ENCODE measurements around the gene SLC17A7.

SLC17A7 gene

GRCh38 chr19:49420227-49420626 is 21.1 kb downstream of the SLC17A7 start:
- no peak overlapping the region for H3K4me3 Mint-ChIP-seq

GRCh38 chr19:49419173-49419572 is 22.2 kb downstream of the SLC17A7 start:
- H3K4me3 Mint-ChIP-seq: no peak overlapping the region
- H3K4me1 Mint-ChIP-seq (ENCODE audit: low read depth): peaks cover 23% of the 10 kb centered on the region
- peaks cover 4% of the 10 kb centered on the region for H3K36me3 Mint-ChIP-seq (ENCODE audit: low read depth)
- no peaks in the 10 kb centered on the region for H3K9me3 Mint-ChIP-seq
- H3K27me3 Mint-ChIP-seq (ENCODE audit: low read depth): peaks cover 73% of the 10 kb centered on the region
- H3K27ac Mint-ChIP-seq: no peak overlapping the region

More at GRCh38 chr19:49420227-49420626, 21.1 kb downstream of the SLC17A7 start:
- Mint-ChIP-seq H3K27ac (no peak overlapping the region), H3K36me3 (ENCODE audit: low read depth) (peaks cover 4% of the 10 kb centered on the region), H3K9me3 (no peaks in the 10 kb centered on the region), H3K4me1 (ENCODE audit: low read depth) (peaks cover 28% of the 10 kb centered on the region), H3K27me3 (ENCODE audit: low read depth) (peaks cover 83% of the 10 kb centered on the region)

GRCh38 chr19:49418511-49418910 is 22.8 kb downstream of the SLC17A7 start:
- H3K4me3 Mint-ChIP-seq: no peak overlapping the region
- H3K27me3 Mint-ChIP-seq (ENCODE audit: low read depth): peaks cover 66% of the 10 kb centered on the region
- peaks cover 17% of the 10 kb centered on the region for H3K4me1 Mint-ChIP-seq (ENCODE audit: low read depth)

GRCh38 chr19:49417088-49417487 is 24.2 kb downstream of the SLC17A7 start:
- Mint-ChIP-seq H3K9me3 (no peaks in the 10 kb centered on the region), H3K36me3 (ENCODE audit: low read depth) (no peaks in the 10 kb centered on the region), H3K4me1 (ENCODE audit: low read depth) (peaks cover 13% of the 10 kb centered on the region), H3K27ac (no peak overlapping the region), H3K4me3 (no peak overlapping the region), H3K27me3 (ENCODE audit: low read depth) (peaks cover 55% of the 10 kb centered on the region)

More at GRCh38 chr19:49418511-49418910, 22.8 kb downstream of the SLC17A7 start:
- Mint-ChIP-seq H3K27ac (no peak overlapping the region), H3K36me3 (ENCODE audit: low read depth) (peaks cover under 1% of the 10 kb centered on the region), H3K9me3 (no peaks in the 10 kb centered on the region)

- Mint-ChIP-seq H3K9me3 (no peaks in the 10 kb centered on the region), H3K36me3 (ENCODE audit: low read depth) (no peaks in the 10 kb centered on the region), H3K27me3 (ENCODE audit: low read depth) (peaks cover 42% of the 10 kb centered on the region), H3K4me3 (no peak overlapping the region), H3K27ac (no peak overlapping the region), H3K4me1 (ENCODE audit: low read depth) (peaks cover 17% of the 10 kb centered on the region)
These were observed 25.5 kb downstream of the SLC17A7 start for GRCh38 chr19:49415810-49416200.

GRCh38 chr19:49415102-49415809 is 26.1 kb downstream of the SLC17A7 start:
- H3K27me3 Mint-ChIP-seq (ENCODE audit: low read depth): peaks cover 36% of the 10 kb centered on the region
- H3K9me3 Mint-ChIP-seq: no peaks in the 10 kb centered on the region
- no peak overlapping the region for H3K27ac Mint-ChIP-seq
- H3K36me3 Mint-ChIP-seq (ENCODE audit: low read depth): no peaks in the 10 kb centered on the region
- peaks cover 15% of the 10 kb centered on the region for H3K4me1 Mint-ChIP-seq (ENCODE audit: low read depth)
- H3K4me3 Mint-ChIP-seq: no peak overlapping the region

GRCh38 chr19:49414256-49414655 is 27.1 kb downstream of the SLC17A7 start:
- H3K4me3 Mint-ChIP-seq: no peak overlapping the region
- no peaks in the 10 kb centered on the region for H3K9me3 Mint-ChIP-seq
- peaks cover 26% of the 10 kb centered on the region for H3K27me3 Mint-ChIP-seq (ENCODE audit: low read depth)
- peaks cover 25% of the 10 kb centered on the region for H3K4me1 Mint-ChIP-seq (ENCODE audit: low read depth)
- H3K27ac Mint-ChIP-seq: no peak overlapping the region
- H3K36me3 Mint-ChIP-seq (ENCODE audit: low read depth): no peaks in the 10 kb centered on the region

GRCh38 chr19:49413348-49413747 is 28.0 kb downstream of the SLC17A7 start:
- Mint-ChIP-seq H3K36me3 (ENCODE audit: low read depth) (no peaks in the 10 kb centered on the region), H3K9me3 (no peaks in the 10 kb centered on the region), H3K4me1 (ENCODE audit: low read depth) (peaks cover 32% of the 10 kb centered on the region), H3K27ac (no peak overlapping the region), H3K27me3 (ENCODE audit: low read depth) (peaks cover 19% of the 10 kb centered on the region), H3K4me3 (no peak overlapping the region)

GRCh38 chr19:49411681-49412326 is 29.5 kb downstream of the SLC17A7 start:
- H3K4me1 Mint-ChIP-seq (ENCODE audit: low read depth): peaks cover 39% of the 10 kb centered on the region
- no peak overlapping the region for H3K4me3 Mint-ChIP-seq
- H3K36me3 Mint-ChIP-seq (ENCODE audit: low read depth): no peaks in the 10 kb centered on the region
- H3K27ac Mint-ChIP-seq: peak overlapping the region; percentile 10
- peaks cover 7% of the 10 kb centered on the region for H3K27me3 Mint-ChIP-seq (ENCODE audit: low read depth)
- H3K9me3 Mint-ChIP-seq: no peaks in the 10 kb centered on the region

GRCh38 chr19:49409441-49410029 is 31.8 kb downstream of the SLC17A7 start:
- no peaks in the 10 kb centered on the region for H3K36me3 Mint-ChIP-seq (ENCODE audit: low read depth)
- peak overlapping the region; percentile 62 for H3K4me3 Mint-ChIP-seq
- peak overlapping the region; percentile 66 for H3K27ac Mint-ChIP-seq
- peaks cover 39% of the 10 kb centered on the region for H3K4me1 Mint-ChIP-seq (ENCODE audit: low read depth)
- H3K9me3 Mint-ChIP-seq: no peaks in the 10 kb centered on the region
- no peaks in the 10 kb centered on the region for H3K27me3 Mint-ChIP-seq (ENCODE audit: low read depth)

- H3K27ac Mint-ChIP-seq: peak overlapping the region; percentile 66
- H3K4me3 Mint-ChIP-seq: peak overlapping the region; percentile 62
- H3K36me3 Mint-ChIP-seq (ENCODE audit: low read depth): no peaks in the 10 kb centered on the region
- no peaks in the 10 kb centered on the region for H3K27me3 Mint-ChIP-seq (ENCODE audit: low read depth)
- no peaks in the 10 kb centered on the region for H3K9me3 Mint-ChIP-seq
- H3K4me1 Mint-ChIP-seq (ENCODE audit: low read depth): peaks cover 39% of the 10 kb centered on the region
These were observed 32.4 kb downstream of the SLC17A7 start for GRCh38 chr19:49408816-49409440.

GRCh38 chr19:49407482-49408015 is 33.8 kb downstream of the SLC17A7 start:
- no peaks in the 10 kb centered on the region for H3K36me3 Mint-ChIP-seq (ENCODE audit: low read depth)
- peaks cover 39% of the 10 kb centered on the region for H3K4me1 Mint-ChIP-seq (ENCODE audit: low read depth)
- H3K9me3 Mint-ChIP-seq: no peaks in the 10 kb centered on the region
- no peak overlapping the region for H3K27ac Mint-ChIP-seq
- H3K27me3 Mint-ChIP-seq (ENCODE audit: low read depth): no peaks in the 10 kb centered on the region
- H3K4me3 Mint-ChIP-seq: no peak overlapping the region

- Mint-ChIP-seq H3K27me3 (ENCODE audit: low read depth) (no peaks in the 10 kb centered on the region), H3K4me1 (ENCODE audit: low read depth) (peaks cover 37% of the 10 kb centered on the region), H3K4me3 (no peak overlapping the region), H3K27ac (no peak overlapping the region), H3K36me3 (ENCODE audit: low read depth) (no peaks in the 10 kb centered on the region), H3K9me3 (no peaks in the 10 kb centered on the region)
These were observed 34.2 kb downstream of the SLC17A7 start for GRCh38 chr19:49407079-49407478.

- Mint-ChIP-seq H3K27ac (peak overlapping the region; percentile 39), H3K27me3 (ENCODE audit: low read depth) (peaks cover 2% of the 10 kb centered on the region), H3K9me3 (no peaks in the 10 kb centered on the region), H3K4me1 (ENCODE audit: low read depth) (peaks cover 17% of the 10 kb centered on the region), H3K4me3 (no peak overlapping the region), H3K36me3 (ENCODE audit: low read depth) (no peaks in the 10 kb centered on the region)
These were observed 37.7 kb downstream of the SLC17A7 start for GRCh38 chr19:49403404-49404187.
